Liver (tissue), 9 donors: ENCODE measurements around the gene MCF2L. TPM values are rescaled to one million over a fixed set of nuclear protein-coding genes. Genes with fewer than 3 reads are reported as not detected.

Experiments used
- DNase-seq: peaks from one replicate; pipeline ENCODE4 v3.0.0-alpha.2; 2017; ENCODE audit warnings: low spot score
- H3K27ac ChIP-seq, 2 donors: one replicate each; pipeline ENCODE4 v1.7.0; 2013; ENCODE audit warnings: inconsistent platforms in 2 of 2, low read length in 2 of 2, control low read depth in 1 of 2, low read depth in 1 of 2, mild to moderate bottlenecking in 1 of 2
- H3K27me3 ChIP-seq, 4 donors: one replicate each; pipeline versions ENCODE4 v1.6.1 to v1.7.0; 2013; ENCODE audit warnings: low read length in 3 of 4, inconsistent platforms in 1 of 4, mild to moderate bottlenecking in 1 of 4, moderate library complexity in 1 of 4; ENCODE audit not compliant: control insufficient read depth in 4 of 4, insufficient read depth in 4 of 4
- H3K36me3 ChIP-seq, 4 donors: one replicate each; pipeline versions ENCODE4 v1.6.1 to v1.7.0; 2013; ENCODE audit warnings: low read length in 3 of 4, mild to moderate bottlenecking in 3 of 4, low read depth in 1 of 4, moderate library complexity in 1 of 4; ENCODE audit not compliant: control insufficient read depth in 4 of 4, insufficient read depth in 3 of 4
- H3K4me1 ChIP-seq, 4 donors: one replicate each; pipeline versions ENCODE4 v1.6.1 to v1.7.0; 2013; ENCODE audit warnings: low read length in 3 of 4, mild to moderate bottlenecking in 3 of 4, moderate library complexity in 1 of 4; ENCODE audit not compliant: control insufficient read depth in 4 of 4, insufficient read depth in 4 of 4
- H3K4me3 ChIP-seq, 3 donors: one replicate each; pipeline versions ENCODE4 v1.6.1 to v1.7.0; 2013; ENCODE audit warnings: low read length in 3 of 3, control low read depth in 1 of 3, low read depth in 1 of 3, mild to moderate bottlenecking in 1 of 3
- H3K9ac ChIP-seq, 2 donors: one replicate each; pipeline ENCODE4 v1.7.0; 2013; ENCODE audit warnings: low read length in 2 of 2, mild to moderate bottlenecking in 2 of 2, moderate library complexity in 2 of 2, control low read depth in 1 of 2, low read depth in 1 of 2
- H3K9me3 ChIP-seq, 4 donors: one replicate each; pipeline versions ENCODE4 v1.6.1 to v1.7.0; 2013; ENCODE audit warnings: low read length in 3 of 4; ENCODE audit not compliant: control insufficient read depth in 4 of 4
- EGR1 ChIP-seq, 2 donors: IDR thresholded peaks; 2 replicates each; pipeline ENCODE4 v1.6.1; 2016 to 2018; ENCODE audit warnings: antibody characterized with exemption in 2 of 2, low read depth in 2 of 2
- FOXA1 ChIP-seq: IDR thresholded peaks from 2 replicates; pipeline ENCODE4 v1.6.1; 2016; ENCODE audit warnings: antibody characterized with exemption
- FOXA2 ChIP-seq: IDR thresholded peaks from 2 replicates; pipeline ENCODE4 v1.6.1; 2016; ENCODE audit warnings: antibody characterized with exemption
- GABPA ChIP-seq, 2 donors: IDR thresholded peaks in 1 of 2; conservative IDR thresholded peaks in 1 of 2; 2 replicates each; pipeline ENCODE4 v1.6.1; 2016; ENCODE audit warnings: antibody characterized with exemption in 2 of 2, mild to moderate bottlenecking in 1 of 2, moderate library complexity in 1 of 2
- HNF4A ChIP-seq, 2 donors: conservative IDR thresholded peaks; 2 replicates each; pipeline ENCODE4 v1.6.1; 2016; ENCODE audit warnings: antibody characterized with exemption in 2 of 2, mild to moderate bottlenecking in 2 of 2
- HNF4G ChIP-seq: IDR thresholded peaks from 2 replicates; pipeline ENCODE4 v1.6.1; 2016; ENCODE audit warnings: antibody characterized with exemption
- JUND ChIP-seq, 2 donors: IDR thresholded peaks; 2 replicates each; pipeline ENCODE4 v1.6.1; 2016; ENCODE audit warnings: antibody characterized with exemption in 2 of 2
- NR2F2 ChIP-seq: IDR thresholded peaks from 2 replicates; pipeline ENCODE4 v1.6.1; 2016; ENCODE audit warnings: antibody characterized with exemption
- RAD21 ChIP-seq, 2 donors: IDR thresholded peaks; 2 replicates each; pipeline ENCODE4 v1.6.1; 2016; ENCODE audit warnings: antibody characterized with exemption in 2 of 2, mild to moderate bottlenecking in 2 of 2
- RXRA ChIP-seq, 2 donors: IDR thresholded peaks; 2 replicates each; pipeline ENCODE4 v1.6.1; 2017 to 2018; ENCODE audit warnings: antibody characterized with exemption in 2 of 2, mild to moderate bottlenecking in 1 of 2
- SP1 ChIP-seq: IDR thresholded peaks from 2 replicates; pipeline ENCODE4 v1.6.1; 2018; ENCODE audit warnings: antibody characterized with exemption, mild to moderate bottlenecking
- TAF1 ChIP-seq: conservative IDR thresholded peaks from 2 replicates; pipeline ENCODE4 v1.6.1; 2016; ENCODE audit warnings: antibody characterized with exemption, mild to moderate bottlenecking
- YY1 ChIP-seq: IDR thresholded peaks from 2 replicates; pipeline ENCODE4 v1.6.1; 2016; ENCODE audit warnings: antibody characterized with exemption, mild to moderate bottlenecking
- WGBS: extraction: QIAGEN DNeasy Blood & Tissue Kit; methylation state at CpG from one replicate; pipeline ENCODE4 v1.1.7; 2013; 5-methylcytosine and 5-hydroxymethylcytosine counted together
- polyA plus RNA-seq, 2 donors: library from polyadenylated mRNA; stranded (reverse) in 1 of 2; unstranded in 1 of 2; fragments of 200-250 nt in 1 of 2; fragments of >200 nt in 1 of 2; fragmentation: Nextera tagmentation in 1 of 2; extraction: Ambion mirVana in 1 of 2; gene quantifications; one replicate each; pipeline versions ENCODE4 v1.2.1 to v1.2.3, GENCODE V29; 2013 to 2015
- total RNA-seq, 2 donors: library from RNA; depleted of rRNA; stranded (reverse); fragments of >200 nt; gene quantifications; one replicate each; pipeline ENCODE4 v1.2.3, GENCODE V29; 2014
- TF ChIP-seq, protein P1 (sequence below): fragments of 150-350 bp; IDR thresholded peaks from 2 replicates; pipeline ENCODE4 v1.5.1; 2017; ENCODE audit warnings: improper control_type of control experiment, low read depth, low read length; ENCODE audit not compliant: missing input control
- TF ChIP-seq, protein P2 (sequence below): IDR thresholded peaks from 2 replicates; pipeline ENCODE4 v1.6.1; 2016; ENCODE audit warnings: antibody characterized with exemption
- TF ChIP-seq, protein P3 (sequence below): IDR thresholded peaks from 2 replicates; pipeline ENCODE4 v1.6.1; 2016; ENCODE audit warnings: antibody characterized with exemption, mild to moderate bottlenecking
- TF ChIP-seq, protein P4 (sequence below): IDR thresholded peaks from 2 replicates; pipeline ENCODE4 v1.6.1; 2016; ENCODE audit warnings: antibody characterized with exemption
- TF ChIP-seq, protein P5 (sequence below): IDR thresholded peaks from 2 replicates; pipeline ENCODE4 v1.6.1; 2016; ENCODE audit warnings: antibody characterized with exemption
- donor health status: healthy.
- donor health status: healthy.
- donor health status: healthy.
- donor health status: healthy.
- donor health status: healthy.

MCF2L gene
- total and polyA plus RNA-seq, 4 donors: 2.9 to 12.8 (median 7.1) TPM

DNA sequence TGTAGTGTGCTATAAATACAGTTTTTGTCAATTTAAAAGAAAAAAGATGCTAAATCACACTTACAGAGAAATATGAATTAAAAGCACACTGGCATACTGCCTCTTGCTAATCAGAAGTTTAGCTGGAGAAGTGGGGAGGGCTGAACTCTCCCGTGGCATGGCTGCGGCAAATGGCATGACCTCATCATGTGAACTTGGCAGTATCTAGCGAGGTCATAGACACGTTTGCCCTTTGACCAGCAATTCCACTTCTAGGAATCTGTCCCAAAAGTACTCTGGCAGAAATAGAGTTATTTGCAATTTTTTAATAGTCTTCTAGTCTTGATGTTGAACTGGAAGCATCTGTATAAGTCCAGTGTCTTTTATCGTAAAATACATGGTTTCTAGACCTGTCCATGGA, 42.0 kb upstream of the MCF2L start (continued):
- TF ChIP-seq SP1: peak; percentile 83
- TF ChIP-seq RAD21 (IDR thresholded peaks at IDR 0.05): peak in 1 of 2 donors; percentile 14
- peak; percentile 66 for TF ChIP-seq HNF4G
- TF ChIP-seq JUND (IDR thresholded peaks at IDR 0.05): peak; percentile 70 to 92
- peak; percentile 55 for TF ChIP-seq YY1
- TF ChIP-seq TAF1: no peak
- no peak for TF ChIP-seq FOXA1
- peak; percentile 91 to 92 for TF ChIP-seq RXRA (IDR thresholded peaks at IDR 0.05)
- TF ChIP-seq, protein P1, sequence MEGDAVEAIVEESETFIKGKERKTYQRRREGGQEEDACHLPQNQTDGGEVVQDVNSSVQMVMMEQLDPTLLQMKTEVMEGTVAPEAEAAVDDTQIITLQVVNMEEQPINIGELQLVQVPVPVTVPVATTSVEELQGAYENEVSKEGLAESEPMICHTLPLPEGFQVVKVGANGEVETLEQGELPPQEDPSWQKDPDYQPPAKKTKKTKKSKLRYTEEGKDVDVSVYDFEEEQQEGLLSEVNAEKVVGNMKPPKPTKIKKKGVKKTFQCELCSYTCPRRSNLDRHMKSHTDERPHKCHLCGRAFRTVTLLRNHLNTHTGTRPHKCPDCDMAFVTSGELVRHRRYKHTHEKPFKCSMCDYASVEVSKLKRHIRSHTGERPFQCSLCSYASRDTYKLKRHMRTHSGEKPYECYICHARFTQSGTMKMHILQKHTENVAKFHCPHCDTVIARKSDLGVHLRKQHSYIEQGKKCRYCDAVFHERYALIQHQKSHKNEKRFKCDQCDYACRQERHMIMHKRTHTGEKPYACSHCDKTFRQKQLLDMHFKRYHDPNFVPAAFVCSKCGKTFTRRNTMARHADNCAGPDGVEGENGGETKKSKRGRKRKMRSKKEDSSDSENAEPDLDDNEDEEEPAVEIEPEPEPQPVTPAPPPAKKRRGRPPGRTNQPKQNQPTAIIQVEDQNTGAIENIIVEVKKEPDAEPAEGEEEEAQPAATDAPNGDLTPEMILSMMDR: no peak
- peak in 1 of 2 donors; percentile 31 for TF ChIP-seq GABPA (IDR thresholded peaks at IDR 0.05 in 1 of 2, conservative IDR thresholded peaks at IDR 0.05 in 1 of 2)
- TF ChIP-seq, protein P2, sequence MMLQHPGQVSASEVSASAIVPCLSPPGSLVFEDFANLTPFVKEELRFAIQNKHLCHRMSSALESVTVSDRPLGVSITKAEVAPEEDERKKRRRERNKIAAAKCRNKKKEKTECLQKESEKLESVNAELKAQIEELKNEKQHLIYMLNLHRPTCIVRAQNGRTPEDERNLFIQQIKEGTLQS: peak; percentile 31

DNA sequence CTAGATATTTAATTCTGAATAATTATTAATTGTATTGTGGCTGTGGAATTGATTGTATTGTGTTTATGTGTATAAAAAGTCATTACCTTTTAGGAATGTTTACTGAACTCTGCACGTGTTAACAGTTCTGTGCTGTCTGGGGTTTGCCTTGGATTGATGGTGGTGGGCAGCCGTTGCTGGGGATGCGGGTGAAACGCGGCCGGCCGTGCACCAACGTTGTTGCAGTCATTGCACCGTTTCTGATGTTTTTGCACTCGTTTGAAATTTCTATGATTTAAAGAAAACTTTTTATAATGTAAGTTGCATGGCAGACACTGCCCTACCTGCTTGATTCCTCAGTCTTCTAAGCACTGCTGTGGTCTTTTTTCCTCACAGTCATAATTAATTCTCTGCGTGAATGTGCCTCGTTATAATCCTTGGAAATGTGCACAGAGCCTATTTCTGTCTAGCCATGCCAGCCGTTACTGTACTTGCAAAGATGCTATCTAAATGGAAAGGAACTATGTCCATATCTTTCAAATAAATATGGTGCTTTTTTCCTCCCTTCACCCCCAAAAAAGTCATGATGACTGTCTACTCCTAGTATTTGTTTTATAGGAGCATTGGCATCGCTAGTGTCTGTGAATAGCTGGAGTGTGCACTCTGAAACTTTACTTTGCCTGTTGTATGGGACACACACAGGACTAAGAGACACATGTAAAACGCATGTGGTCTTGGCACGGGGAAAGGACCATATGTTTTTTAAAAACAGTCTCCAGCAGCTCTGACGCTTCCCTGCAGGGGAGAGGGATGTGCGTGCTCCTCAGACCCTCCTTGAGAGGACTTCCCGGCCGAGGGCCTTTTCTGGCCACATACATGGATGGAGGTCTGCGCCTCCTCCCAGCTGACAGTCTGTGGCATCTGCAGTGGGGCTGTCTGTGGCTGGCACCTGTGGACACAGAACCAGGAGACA, 40.7 kb upstream of the MCF2L start:
- WGBS: 67% methylated on average over 21 of the region's 21 CpGs
- no peaks in the 10 kb centered on the region for H3K9me3 ChIP-seq
- H3K27ac ChIP-seq: peak overlapping the region; percentile 48 to 79
- DNase-seq: no peak
- peaks cover 3 to 34% (median 30%) of the 10 kb centered on the region in 4 donors for H3K4me1 ChIP-seq
- H3K4me3 ChIP-seq: no peak overlapping the region
- H3K9ac ChIP-seq: peak overlapping the region in 1 of 2 donors; percentile 26
- H3K36me3 ChIP-seq: no peaks in the 10 kb centered on the region
- no peak for TF ChIP-seq RXRA (IDR thresholded peaks at IDR 0.05)
- TF ChIP-seq HNF4A (conservative IDR thresholded peaks at IDR 0.05): no peak
- TF ChIP-seq, protein P1: no peak
- TF ChIP-seq, protein P3, sequence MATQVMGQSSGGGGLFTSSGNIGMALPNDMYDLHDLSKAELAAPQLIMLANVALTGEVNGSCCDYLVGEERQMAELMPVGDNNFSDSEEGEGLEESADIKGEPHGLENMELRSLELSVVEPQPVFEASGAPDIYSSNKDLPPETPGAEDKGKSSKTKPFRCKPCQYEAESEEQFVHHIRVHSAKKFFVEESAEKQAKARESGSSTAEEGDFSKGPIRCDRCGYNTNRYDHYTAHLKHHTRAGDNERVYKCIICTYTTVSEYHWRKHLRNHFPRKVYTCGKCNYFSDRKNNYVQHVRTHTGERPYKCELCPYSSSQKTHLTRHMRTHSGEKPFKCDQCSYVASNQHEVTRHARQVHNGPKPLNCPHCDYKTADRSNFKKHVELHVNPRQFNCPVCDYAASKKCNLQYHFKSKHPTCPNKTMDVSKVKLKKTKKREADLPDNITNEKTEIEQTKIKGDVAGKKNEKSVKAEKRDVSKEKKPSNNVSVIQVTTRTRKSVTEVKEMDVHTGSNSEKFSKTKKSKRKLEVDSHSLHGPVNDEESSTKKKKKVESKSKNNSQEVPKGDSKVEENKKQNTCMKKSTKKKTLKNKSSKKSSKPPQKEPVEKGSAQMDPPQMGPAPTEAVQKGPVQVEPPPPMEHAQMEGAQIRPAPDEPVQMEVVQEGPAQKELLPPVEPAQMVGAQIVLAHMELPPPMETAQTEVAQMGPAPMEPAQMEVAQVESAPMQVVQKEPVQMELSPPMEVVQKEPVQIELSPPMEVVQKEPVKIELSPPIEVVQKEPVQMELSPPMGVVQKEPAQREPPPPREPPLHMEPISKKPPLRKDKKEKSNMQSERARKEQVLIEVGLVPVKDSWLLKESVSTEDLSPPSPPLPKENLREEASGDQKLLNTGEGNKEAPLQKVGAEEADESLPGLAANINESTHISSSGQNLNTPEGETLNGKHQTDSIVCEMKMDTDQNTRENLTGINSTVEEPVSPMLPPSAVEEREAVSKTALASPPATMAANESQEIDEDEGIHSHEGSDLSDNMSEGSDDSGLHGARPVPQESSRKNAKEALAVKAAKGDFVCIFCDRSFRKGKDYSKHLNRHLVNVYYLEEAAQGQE: no peak
- no peak for TF ChIP-seq FOXA1
- no peak for TF ChIP-seq SP1
- TF ChIP-seq TAF1: no peak
- no peak for TF ChIP-seq JUND (IDR thresholded peaks at IDR 0.05)
- TF ChIP-seq RAD21 (IDR thresholded peaks at IDR 0.05): no peak
- TF ChIP-seq FOXA2: no peak
- no peak for TF ChIP-seq HNF4G
- TF ChIP-seq, protein P4, sequence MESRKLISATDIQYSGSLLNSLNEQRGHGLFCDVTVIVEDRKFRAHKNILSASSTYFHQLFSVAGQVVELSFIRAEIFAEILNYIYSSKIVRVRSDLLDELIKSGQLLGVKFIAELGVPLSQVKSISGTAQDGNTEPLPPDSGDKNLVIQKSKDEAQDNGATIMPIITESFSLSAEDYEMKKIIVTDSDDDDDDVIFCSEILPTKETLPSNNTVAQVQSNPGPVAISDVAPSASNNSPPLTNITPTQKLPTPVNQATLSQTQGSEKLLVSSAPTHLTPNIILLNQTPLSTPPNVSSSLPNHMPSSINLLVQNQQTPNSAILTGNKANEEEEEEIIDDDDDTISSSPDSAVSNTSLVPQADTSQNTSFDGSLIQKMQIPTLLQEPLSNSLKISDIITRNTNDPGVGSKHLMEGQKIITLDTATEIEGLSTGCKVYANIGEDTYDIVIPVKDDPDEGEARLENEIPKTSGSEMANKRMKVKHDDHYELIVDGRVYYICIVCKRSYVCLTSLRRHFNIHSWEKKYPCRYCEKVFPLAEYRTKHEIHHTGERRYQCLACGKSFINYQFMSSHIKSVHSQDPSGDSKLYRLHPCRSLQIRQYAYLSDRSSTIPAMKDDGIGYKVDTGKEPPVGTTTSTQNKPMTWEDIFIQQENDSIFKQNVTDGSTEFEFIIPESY: no peak
- TF ChIP-seq, protein P2: no peak
- TF ChIP-seq GABPA (IDR thresholded peaks at IDR 0.05 in 1 of 2, conservative IDR thresholded peaks at IDR 0.05 in 1 of 2): no peak
- TF ChIP-seq NR2F2: no peak
- TF ChIP-seq YY1: no peak
- no peak for TF ChIP-seq EGR1 (IDR thresholded peaks at IDR 0.05; ENCODE audit: low read depth in 2 of 2)
- TF ChIP-seq, protein P5, sequence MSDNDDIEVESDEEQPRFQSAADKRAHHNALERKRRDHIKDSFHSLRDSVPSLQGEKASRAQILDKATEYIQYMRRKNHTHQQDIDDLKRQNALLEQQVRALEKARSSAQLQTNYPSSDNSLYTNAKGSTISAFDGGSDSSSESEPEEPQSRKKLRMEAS: no peak
- no peaks in the 10 kb centered on the region for H3K27me3 ChIP-seq
